NCI-H526 (cell line): ENCODE measurements around the gene SUGCT.
"Not testable (repeated sequence)": the region's sequence is repeated elsewhere in the genome, so short reads cannot be mapped to it uniquely, and the experiment has no call there.

Source experiments
- DNase-seq, 2 experiments: peaks; one replicate each; lab custom pipeline; 2025; lab: John Stamatoyannopoulos, UW

Gene SUGCT

DNA sequence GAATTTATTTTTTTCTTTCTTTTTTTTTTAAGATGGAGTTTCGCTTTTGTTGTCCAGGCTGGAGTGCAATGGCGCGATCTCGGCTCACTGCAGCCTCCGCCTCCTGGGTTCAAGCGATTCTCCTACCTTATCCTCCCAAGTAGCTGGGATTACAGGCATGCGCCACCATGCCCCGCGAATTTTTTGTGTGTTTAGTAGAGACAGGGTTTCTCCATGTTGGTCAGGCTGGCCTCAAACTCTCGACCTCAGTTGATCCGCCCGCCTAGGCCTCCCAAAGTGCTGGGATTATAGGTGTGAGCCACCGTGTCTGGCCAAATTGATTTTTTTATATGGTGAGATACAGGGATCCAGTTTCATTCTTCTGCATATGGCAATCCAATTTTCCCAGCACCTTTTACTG, 5.1 kb downstream of the SUGCT start:
- not testable (repeated sequence) for DNase-seq

DNA sequence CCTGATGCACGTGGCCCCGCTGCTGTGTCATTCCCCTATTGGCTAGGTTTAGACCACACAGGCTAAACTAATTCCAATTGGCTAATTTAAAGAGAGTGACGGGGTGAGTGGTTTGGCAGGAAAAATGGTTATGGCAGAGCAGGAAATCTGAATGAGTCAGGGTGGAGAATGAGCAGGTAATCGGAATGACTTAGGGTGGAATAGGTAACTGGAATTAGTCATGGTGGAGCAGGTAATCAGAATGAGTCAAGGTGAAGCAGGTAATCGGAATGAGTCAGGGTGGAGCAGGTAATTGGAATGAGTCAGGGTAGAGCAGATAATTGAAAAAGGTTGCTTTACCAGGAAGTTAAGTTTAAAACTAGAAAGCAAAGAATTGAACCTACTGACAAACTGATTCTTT, 7.1 kb downstream of the SUGCT start:
- DNase-seq: not testable (repeated sequence)

DNA sequence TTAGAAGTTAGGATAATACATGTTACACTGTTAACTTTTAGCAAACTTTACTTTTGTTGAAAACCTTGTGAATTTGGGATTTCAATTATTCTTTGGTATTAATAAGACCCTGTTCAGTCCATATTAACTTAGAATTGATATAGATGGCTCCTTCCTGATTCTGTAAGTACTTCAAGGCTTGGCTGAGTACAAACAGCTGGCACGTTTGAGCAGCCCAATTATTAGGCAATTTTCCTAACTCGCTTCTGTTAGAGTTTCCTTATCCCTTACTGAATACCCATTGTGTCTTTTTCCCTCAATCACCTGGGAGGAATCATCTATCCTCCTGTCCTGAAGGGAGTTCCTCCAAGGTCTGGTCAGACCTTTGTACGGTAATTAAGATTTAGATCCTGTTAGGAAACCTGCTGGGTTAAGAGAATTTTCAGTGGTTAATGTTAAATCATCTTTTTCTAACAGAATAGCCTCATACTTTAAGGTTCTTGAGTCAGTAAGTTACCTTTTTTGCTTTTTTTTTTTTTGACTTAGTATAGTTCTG, 10.9 kb downstream of the SUGCT start:
- not testable (repeated sequence) for DNase-seq

DNA sequence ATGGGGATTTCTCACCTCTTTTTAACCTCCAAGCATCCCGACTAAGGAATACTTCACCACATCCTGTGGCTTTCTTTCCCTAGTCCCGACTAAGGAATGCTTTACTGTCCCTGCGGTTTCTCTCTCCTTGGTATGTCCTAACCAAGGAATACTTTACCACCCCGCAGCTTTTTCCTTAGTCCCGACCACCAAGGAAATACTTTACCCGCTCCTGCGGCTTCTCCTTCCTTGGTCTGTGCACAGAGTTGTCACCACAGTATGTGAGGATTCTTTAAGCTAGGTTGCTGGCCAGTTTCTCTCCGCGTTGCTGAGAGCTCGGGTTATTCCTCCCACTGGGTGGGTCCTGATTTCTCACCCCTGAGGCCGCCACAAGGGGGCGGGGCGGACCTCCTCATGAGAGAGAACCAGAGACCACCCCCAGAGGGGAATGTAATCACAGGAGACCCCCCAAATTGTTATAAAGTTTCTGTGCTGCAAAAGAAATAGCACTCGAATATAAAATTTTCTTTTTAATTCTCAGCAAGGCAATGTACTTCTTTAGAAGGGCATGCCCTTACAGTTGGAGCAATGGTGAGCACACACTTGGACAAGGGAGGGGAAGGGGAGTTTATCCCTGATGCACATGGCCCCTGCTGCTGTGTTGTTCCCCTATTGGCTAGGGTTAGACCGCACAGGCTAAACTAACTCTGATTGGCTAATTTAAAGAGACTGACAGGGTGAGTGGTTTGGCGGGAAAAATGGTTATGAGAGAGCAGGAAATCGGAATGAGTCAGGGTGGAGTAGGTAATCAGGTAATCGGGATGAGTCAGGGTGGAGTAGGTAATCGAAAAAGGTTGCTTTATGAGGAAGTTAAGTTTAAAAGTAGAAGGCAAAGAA, 12.8 kb downstream of the SUGCT start:
- no peak for DNase-seq

DNA sequence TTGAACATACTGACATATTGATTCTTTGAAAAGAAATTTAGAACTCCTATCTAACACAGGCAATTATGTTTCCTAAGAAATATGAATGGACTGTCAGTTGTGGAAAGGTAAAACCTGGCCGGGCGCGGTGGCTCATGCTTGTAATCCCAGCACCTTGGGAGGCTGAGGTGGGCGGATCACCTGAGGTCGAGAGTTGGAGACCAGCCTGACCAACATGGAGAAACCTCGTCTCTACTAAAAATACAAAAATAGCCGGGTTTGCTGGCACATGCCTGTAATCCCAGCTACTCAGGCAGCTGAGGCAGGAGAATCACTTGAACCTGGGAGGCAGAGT, 13.4 kb downstream of the SUGCT start:
- DNase-seq: not testable (repeated sequence)

DNA sequence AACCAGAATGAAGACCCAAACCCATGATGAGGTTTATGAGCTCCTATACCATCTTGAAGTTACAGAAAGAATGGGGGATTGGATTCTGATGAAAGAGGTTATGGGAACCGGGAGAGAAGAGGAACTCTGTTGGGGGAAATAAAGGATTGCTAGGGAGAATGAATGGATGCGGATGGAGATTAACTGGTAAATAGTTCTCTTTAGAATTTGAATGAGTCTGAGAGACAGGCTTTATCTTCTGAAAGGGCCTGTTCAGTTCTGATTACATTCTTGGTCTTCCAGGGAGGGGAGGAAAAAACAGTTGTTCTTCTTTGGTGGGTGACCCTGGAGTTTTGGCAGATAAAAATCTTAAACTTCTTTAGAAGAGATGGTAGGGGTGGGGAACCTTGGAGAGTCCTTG, 13.9 kb downstream of the SUGCT start:
- no peak for DNase-seq

DNA sequence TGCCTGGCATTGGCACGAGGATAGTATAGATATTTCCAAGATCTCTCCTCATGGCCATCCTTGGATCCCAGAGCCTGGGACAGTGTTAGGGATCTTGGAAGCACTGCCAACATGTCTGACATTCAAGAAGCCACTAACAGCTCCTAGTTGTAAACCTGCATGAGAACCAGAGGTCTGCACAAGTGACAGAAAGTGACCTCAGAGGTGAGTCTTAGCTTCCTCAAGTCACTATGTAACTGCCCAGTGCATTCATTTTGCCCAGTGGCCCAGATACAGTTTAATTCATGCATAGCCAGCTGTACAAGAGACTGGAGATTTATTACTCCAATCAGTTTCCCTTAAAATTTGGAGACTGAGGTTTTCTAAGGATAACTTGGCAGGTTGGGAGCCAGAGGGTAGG, 16.7 kb downstream of the SUGCT start:
- no peak for DNase-seq

DNA sequence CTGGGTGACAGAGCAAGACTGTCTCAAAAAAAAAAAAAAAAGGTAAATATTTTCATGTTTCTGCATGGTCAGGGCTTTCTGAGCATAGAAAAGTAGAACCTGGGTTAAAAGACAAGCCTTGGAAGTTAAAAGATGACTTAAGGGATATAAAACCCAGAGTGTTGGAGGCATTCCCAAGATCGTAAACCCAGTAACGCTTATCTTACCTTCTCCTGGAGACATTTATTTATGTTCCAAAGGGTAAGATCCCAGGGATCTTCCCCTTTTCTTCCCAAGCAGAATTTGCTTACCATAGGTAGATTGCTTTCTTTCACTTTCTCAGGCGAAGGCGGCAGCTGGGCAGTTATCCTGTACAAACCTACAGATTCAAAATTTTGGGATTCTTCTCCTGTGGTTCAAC, 22.2 kb downstream of the SUGCT start:
- no peak for DNase-seq

DNA sequence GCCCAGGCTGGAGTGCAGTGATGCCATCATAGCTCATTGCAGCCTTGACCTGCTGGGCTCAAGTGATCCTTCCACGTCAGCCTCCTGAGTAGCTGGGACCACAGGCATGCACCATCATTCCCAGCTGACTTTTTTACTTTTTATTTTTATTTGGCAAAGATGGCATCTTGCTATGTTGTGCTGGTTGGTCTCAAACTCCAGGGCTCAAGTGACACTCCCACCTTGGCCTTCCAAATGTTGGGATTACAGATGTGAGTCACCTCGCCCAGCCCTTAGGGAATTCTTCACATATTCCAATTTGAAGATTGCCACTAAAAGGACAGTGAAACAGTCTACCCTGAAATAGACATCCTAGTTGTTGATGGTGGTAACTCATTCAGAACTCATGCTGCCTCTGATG, 27.7 kb downstream of the SUGCT start:
- no peak for DNase-seq

DNA sequence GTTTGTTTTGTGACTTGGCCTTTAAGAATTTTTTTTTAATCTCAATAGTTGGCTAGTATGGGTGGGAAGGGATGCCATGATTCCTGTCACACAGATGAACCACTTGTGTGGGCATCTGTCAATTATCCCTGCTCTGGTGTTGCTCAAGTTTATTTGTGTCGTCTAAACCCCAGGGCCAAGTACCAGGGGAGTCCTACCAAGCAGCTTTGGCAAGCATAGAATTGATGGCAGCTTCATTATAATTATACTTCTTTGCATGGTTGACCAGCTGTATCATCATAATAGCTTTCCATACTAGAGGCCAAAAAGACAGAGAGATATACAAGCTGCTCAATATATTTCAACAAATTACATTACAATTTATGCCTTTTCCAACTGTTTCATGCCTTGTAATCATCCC, 30.4 kb downstream of the SUGCT start:
- DNase-seq: peak in 1 of 2 experiments; percentile 1

DNA sequence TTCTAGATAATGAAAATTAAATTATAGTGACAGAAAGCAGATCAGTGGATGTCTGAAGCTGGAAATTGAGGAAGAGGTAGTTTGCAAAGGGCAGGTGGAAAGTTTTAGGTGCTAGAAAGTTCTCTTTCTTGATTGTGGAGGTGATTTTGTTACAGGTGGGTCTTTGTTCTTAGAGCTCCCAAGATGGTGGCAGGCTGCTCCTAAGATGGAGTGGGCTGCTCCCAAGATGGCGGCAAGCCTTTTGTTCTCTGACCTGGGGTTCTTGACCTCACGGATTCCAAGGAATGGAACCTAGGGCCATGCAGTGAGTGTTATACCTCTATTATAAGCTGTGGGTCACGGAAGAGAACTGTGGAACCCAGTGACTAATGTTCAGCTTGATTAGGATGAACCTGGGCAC, 32.5 kb downstream of the SUGCT start:
- DNase-seq: no peak

DNA sequence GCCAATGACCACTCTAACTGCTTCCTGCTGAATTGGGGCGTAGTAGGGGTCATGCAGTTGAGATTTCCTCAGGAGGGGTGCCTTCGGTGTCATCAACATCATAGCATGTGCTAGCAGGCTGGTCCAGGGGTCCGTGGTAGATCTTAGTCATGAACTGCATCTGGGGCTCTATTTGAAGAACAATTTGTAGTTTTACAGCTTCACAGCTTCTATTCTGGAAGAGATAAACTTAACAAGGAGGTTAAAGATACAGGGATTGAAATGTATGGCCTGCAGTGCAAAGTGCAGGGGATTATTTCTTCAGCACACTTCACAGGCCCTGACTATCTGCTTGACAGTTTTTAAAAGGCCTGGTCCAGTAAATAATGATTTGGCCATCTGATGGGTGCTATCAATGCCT, 33.5 kb downstream of the SUGCT start:
- DNase-seq: not testable (repeated sequence)

DNA sequence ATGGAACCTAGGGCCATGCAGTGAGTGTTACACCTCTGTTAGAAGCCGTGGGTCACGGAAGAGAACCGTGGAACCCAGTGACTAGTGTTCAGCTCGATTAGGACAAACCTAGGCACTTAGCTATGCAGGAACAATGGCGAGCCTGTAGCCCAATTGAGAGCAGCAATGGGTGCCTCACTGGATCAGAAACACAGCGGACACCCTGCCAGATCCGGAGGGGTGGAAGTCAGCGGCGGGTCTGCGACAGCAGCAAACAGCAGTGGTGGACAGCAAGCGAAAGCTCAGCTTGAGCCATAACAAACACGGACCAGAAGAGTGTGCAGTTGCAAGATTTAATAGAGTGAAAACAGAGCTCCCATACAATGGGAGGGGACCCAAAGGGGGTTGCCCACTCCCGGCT, 38.3 kb downstream of the SUGCT start:
- DNase-seq: not testable (repeated sequence)

DNA sequence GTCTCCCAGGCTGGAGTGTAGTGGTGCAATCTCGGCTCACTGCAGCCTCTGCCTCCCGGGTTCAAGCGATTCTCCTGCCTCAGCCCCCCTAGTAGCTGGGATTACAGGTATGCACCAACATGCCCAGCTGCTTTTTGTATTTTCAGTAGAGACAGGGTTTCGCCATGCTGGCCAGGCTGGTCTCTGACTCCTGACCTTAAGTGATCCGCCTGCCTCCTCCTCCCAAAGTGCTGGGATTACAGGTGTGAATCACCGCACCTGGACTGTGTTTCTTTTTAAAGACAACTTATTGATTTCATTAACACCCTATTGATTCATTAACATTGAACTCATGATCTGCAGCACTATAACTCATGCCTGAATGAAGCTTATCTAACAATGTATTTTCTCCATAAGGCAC, 40.5 kb downstream of the SUGCT start:
- DNase-seq: not testable (repeated sequence)

DNA sequence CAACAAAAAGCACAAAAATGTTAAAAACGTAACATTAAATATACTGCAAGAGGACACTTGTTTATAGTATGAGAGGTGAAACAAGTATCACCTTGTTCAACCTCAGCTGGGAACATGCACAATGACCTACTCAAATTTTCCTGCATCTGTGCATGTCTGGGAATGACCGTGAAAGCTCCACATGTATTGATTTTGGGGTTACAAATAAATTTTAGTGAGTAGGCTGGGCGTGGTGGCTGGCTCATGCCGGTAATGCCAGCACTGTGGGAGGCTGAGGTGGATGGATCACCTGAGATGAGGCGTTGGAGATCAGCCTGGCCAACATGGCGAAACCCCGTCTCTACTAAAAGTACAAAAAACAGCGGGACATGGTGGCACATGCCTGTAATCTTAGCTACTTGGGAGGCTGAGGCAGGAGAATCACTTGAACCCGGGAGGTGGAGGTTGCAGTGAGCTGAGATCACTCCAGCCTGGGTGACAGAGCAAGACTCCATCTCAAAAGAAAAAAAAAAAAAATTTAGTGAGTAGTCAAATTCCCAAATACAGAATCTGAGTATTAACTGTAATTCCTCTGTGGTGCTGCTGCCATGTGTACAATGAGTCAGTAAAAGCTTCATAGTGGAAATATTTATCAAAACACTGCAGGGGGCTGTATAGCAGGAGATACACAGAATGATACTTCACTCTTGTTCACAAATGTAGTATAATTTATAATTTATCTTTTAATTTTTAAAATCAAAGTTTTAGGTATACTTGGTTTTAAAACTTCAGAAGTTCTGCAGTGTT, 41.1 kb downstream of the SUGCT start:
- DNase-seq: no peak

DNA sequence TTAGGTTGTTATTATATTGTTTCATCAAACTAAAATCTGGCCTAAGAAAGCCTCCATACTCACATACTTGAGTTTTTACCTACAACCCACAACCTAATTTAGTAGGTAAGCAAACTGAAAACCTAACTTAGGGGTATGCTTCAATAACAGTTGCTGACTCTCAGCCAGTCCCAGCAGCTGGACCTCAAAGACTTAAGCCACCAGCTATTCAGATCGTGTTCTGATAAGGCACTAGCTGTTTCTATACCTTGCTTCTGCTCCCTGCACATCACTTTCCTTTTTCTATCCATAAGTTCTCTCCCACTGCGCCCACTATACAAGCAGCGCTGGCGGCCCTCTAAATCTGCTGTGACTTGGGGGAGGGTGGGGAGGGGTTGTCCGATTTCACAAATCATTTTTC, 42.3 kb downstream of the SUGCT start:
- no peak for DNase-seq

DNA sequence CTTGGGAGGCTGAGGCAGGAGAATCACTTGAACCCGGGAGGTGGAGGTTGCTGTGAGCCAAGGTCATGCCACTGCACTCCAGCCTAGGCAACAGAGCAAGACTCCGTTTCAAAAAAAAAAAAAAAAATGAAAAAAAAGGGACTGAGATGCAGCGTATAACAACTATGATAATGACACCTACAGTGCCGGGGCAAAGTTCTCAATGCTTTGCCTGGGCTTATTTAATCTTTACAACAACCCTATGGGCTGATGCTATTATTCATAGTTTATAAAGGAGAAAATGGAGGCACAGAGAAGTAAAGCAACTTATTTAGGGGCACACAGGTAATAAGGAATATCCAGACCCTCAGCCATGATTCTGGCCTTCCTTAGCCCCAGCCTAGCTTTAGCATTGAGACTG, 47.6 kb downstream of the SUGCT start:
- DNase-seq: no peak

DNA sequence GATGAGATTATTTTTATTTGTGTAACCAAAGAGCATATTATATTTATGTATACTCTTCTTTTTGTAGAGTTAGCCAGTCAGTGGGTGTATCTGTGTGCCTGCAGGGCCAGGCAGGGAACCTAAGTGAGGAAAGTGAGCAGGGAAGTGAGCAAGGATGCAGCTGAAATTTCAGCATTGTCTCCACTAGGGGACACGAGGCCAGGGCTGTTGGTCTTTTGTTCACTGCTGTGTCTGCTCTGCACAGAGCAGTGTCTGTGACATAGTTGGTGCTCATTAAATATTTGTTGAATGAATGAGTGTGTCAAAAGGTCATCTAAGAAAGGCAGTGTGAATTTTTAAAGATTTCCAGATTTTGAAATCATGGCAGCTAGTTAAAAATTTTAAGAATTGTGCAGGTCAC, 51.8 kb downstream of the SUGCT start:
- DNase-seq: no peak

DNA sequence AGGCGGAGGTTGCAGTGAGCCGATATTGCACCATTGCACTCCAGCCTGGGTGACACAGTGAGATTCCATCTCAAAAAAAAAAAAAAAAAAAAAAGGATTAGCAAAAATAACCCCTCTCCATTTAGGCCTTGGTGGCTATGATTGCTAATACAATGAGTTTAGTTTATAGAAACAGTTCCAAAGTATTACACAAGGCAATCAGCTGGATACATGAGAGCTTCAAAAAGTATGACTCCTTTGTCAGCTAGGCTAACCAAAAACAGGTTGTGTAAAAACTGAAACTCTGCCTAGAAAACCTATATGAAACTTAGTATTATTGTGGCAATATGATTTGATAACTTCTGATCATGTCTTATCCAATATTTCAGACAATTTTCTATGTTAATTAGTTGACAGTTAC, 57.2 kb downstream of the SUGCT start:
- no peak for DNase-seq

DNA sequence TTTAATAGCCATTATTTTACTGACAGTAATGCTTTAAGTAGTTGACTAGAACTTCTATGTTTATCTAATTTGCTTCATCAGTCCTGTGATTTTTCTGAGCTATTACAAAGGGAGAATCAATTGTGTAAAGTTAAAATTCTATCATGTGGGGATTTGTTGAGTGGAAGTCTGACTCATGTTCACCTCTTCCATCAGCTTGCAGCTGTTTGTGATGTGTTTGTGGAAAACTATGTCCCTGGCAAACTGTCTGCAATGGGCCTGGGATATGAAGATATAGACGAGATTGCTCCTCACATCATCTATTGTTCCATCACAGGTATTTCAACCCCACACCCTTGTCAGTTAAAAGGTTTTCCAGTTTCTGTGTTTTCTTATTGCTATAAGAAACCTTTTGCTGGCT, 59.9 kb downstream of the SUGCT start:
- no peak for DNase-seq

DNA sequence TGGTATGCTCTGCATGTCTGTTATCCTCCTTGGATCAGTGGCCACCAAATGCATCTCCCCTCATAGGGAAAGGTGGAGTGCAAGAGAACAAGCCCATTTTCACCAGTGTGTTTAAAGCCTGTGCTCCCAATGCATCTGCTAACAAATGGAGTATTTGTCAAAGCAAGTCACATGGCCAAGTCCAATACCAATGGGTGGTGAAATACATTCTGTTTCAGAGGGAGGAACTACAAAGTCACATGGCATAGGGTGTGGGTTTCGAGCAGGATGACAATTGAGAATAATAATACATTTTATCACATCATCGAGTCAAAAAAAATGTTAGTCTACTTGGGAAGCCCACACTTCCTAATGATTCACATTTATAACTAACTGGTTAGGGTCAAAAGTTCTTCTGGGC, 62.7 kb downstream of the SUGCT start:
- no peak for DNase-seq

DNA sequence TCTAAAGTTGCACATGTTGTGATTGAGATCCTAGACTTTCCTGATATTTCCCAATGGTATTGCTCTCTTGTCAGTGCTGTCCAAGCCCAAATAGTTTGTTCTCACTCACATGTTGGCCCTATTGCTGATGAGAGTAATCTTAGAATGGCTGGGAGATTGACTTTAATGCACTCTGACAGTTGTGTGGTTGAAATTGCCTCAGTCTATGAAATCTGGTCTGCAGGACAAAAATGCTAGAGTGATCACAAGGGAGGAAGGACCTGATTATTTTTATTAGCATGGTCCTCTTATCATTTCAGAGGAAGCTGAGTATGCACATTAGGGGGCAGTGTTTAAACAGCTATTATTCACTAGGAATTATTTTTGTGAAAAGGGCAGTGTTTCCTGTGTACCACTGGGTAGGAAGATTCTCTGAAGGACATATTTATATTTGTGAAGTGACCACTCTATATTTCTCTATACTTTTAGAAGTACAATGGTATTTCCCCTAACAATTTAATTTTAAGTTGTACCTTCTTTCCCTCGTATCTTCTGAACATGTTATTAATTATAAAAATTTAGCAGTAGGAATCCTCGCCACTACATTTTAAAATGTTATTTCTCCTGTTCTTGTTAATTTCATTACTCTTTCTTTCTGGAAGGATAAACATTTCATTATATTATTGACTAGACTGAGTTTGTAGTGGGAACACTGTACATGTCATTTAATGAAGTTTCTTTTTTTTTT, 64.4 kb downstream of the SUGCT start:
- DNase-seq: no peak

DNA sequence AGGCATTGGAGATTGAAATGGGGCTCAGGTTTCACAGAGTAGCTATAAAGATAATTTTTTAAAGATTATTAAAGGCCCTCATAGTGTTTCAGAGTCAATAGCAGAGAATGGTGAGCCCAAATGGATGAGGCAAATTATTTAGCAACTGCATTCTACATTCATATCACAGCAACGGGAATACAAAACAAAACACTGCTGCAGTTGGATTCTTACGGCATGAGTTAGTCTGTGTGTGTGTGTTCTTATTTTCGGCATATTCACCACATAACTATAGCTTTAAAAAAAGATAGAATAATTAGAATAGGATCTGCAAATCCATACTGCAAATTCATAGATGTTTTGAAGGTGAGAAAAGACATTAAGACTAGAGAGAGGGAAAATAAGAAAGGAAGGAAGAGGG, 66.0 kb downstream of the SUGCT start:
- no peak for DNase-seq
